HL-60/S4 treated with retinoic acid at 250 ng/mL for 4 days and 3 days (cell line): Measurements from ENCODE around the gene ATP13A3.

ENCODE experiments used
- in situ Hi-C: fragments of 300-500 bp; cut with MboI; formaldehyde crosslinking; loops from 2 replicates; pipeline ENCODE4 v1.7.0; 2022; ENCODE audit warnings: low sequenced_read_pairs

ATP13A3 gene

GRCh38 chr3:194476784-194477183 lies 10.0 kb downstream of the ATP13A3 start:
- in situ Hi-C loops, result no loop called here

- in situ Hi-C loops, result no loop called here
Measured at GRCh38 chr3:194475978-194476377, 10.8 kb downstream of the ATP13A3 start.

GRCh38 chr3:194475138-194475932 lies 11.5 kb downstream of the ATP13A3 start:
- in situ Hi-C loops, result no loop called here

GRCh38 chr3:194474675-194475074 lies 12.1 kb downstream of the ATP13A3 start:
- in situ Hi-C loops, result no loop called here

GRCh38 chr3:194472290-194472920 lies 14.4 kb downstream of the ATP13A3 start:
- in situ Hi-C loops, result no loop called here

- in situ Hi-C loops, result no loop called here
Measured at GRCh38 chr3:194471863-194472262, 14.9 kb downstream of the ATP13A3 start.

GRCh38 chr3:194470615-194471014 lies 16.2 kb downstream of the ATP13A3 start:
- in situ Hi-C loops, result no loop called here

GRCh38 chr3:194469977-194470376 lies 16.8 kb downstream of the ATP13A3 start:
- in situ Hi-C loops, result no loop called here

- in situ Hi-C loops, result no loop called here
Measured at GRCh38 chr3:194468086-194468485, 18.7 kb downstream of the ATP13A3 start.

- in situ Hi-C loops, result no loop called here
Measured at GRCh38 chr3:194466761-194467356, 19.9 kb downstream of the ATP13A3 start.

- in situ Hi-C loops, result no loop called here
Measured at GRCh38 chr3:194465920-194466570, 20.8 kb downstream of the ATP13A3 start.

- in situ Hi-C loops, result no loop called here
Measured at GRCh38 chr3:194465246-194465645, 21.6 kb downstream of the ATP13A3 start.

GRCh38 chr3:194464692-194465091 lies 22.1 kb downstream of the ATP13A3 start:
- in situ Hi-C loops, result no loop called here

GRCh38 chr3:194462936-194463335 lies 23.9 kb downstream of the ATP13A3 start:
- in situ Hi-C loops, result no loop called here

GRCh38 chr3:194460566-194460965 lies 26.2 kb downstream of the ATP13A3 start:
- in situ Hi-C loops, result no loop called here

- in situ Hi-C loops, result no loop called here
Measured at GRCh38 chr3:194458131-194458530, 28.7 kb downstream of the ATP13A3 start.

- in situ Hi-C loops, result no loop called here
Measured at GRCh38 chr3:194455481-194455880, 31.3 kb downstream of the ATP13A3 start.

GRCh38 chr3:194450341-194450740 lies 36.5 kb downstream of the ATP13A3 start:
- in situ Hi-C loops, result no loop called here

GRCh38 chr3:194449913-194450312 lies 36.9 kb downstream of the ATP13A3 start:
- in situ Hi-C loops, result no loop called here

GRCh38 chr3:194447657-194448056 lies 39.1 kb downstream of the ATP13A3 start:
- in situ Hi-C loops, result no loop called here

GRCh38 chr3:194447161-194447560 lies 39.6 kb downstream of the ATP13A3 start:
- in situ Hi-C loops, result no loop called here

GRCh38 chr3:194446754-194447153 lies 40.0 kb downstream of the ATP13A3 start:
- in situ Hi-C loops, result no loop called here
